Breast epithelium (tissue), 3 donors: ENCODE data around the gene COL28A1.

ENCODE experiments used
- CTCF ChIP-seq, 3 donors: fragments of 450-650 bp; IDR thresholded peaks; one replicate each; pipeline ENCODE4 v1.5.1; 2016 to 2017; ENCODE audit warnings: antibody characterized with exemption in 3 of 3, mild to moderate bottlenecking in 3 of 3, moderate library complexity in 3 of 3
- POLR2A ChIP-seq: fragments of 450-650 bp; IDR thresholded peaks from one replicate; pipeline ENCODE4 v1.6.1; 2016; ENCODE audit warnings: antibody characterized with exemption, mild to moderate bottlenecking, moderate library complexity
- POLR2AphosphoS5 ChIP-seq, 3 donors: sonication (generic); formaldehyde crosslinking; IDR thresholded peaks; one replicate each; pipeline ENCODE4 v1.6.1; 2017; ENCODE audit warnings: antibody characterized with exemption in 3 of 3

GRCh38 chr7:7583731-7584130 is 48.1 kb upstream of the COL28A1 start:
- TF ChIP-seq CTCF (IDR thresholded peaks at IDR 0.05) (no peak), POLR2A (no peak), POLR2AphosphoS5 (IDR thresholded peaks at IDR 0.05) (no peak)
